GM12865 (cell line): ENCODE data around the gene PRR19.

Experiments used
- DNase-seq: peaks from one replicate; pipeline ENCODE4 v3.0.0; 2010; ENCODE audit warnings: low read depth
- H3K4me3 ChIP-seq: 2 replicates; pipeline ENCODE4 v1.5.1; 2011; ENCODE audit warnings: mild to moderate bottlenecking, low read depth, low read length, control low read depth
- CTCF ChIP-seq: IDR thresholded peaks from 2 replicates; pipeline ENCODE4 v1.5.1; 2011; ENCODE audit warnings: low read length, control low read depth, low read depth, inconsistent platforms; ENCODE audit not compliant: insufficient read depth; ENCODE audit errors: missing control alignments

PRR19 gene

GRCh38 chr19:42323852-42324654 is 22.1 kb downstream of the PRR19 start:
- H3K4me3 ChIP-seq: peak overlapping the region; percentile 47
- no peak for TF ChIP-seq CTCF
- DNase-seq: peak; percentile 27

GRCh38 chr19:42324655-42325307 is 22.8 kb downstream of the PRR19 start:
- no peak for TF ChIP-seq CTCF
- H3K4me3 ChIP-seq: peak overlapping the region; percentile 47
- no peak for DNase-seq

GRCh38 chr19:42325308-42325895 is 23.5 kb downstream of the PRR19 start, which contains the start of gene MEGF8:
Gene MEGF8, plus strand, starts transcription at chr19:42325635. Its CDS starts 609 bp downstream, at chr19:42326244.
- peak within 1 kb of the TSS; percentile 90 for H3K4me3 ChIP-seq
- peak; percentile 89 for TF ChIP-seq CTCF
- peak; percentile 99 for DNase-seq

GRCh38 chr19:42325896-42326771 is 24.2 kb downstream of the PRR19 start:
- H3K4me3 ChIP-seq: peak overlapping the region; percentile 90
- DNase-seq: peak; percentile 47
- TF ChIP-seq CTCF: peak; percentile 27

- no peak for DNase-seq
- H3K4me3 ChIP-seq: no peak overlapping the region
- TF ChIP-seq CTCF: no peak
These were observed 25.0 kb downstream of the PRR19 start for GRCh38 chr19:42326969-42327368.

GRCh38 chr19:42327381-42327780 is 25.4 kb downstream of the PRR19 start:
- no peak overlapping the region for H3K4me3 ChIP-seq
- TF ChIP-seq CTCF: no peak
- DNase-seq: no peak
